Measurements from ENCODE around the gene CDR2L.

DNA sequence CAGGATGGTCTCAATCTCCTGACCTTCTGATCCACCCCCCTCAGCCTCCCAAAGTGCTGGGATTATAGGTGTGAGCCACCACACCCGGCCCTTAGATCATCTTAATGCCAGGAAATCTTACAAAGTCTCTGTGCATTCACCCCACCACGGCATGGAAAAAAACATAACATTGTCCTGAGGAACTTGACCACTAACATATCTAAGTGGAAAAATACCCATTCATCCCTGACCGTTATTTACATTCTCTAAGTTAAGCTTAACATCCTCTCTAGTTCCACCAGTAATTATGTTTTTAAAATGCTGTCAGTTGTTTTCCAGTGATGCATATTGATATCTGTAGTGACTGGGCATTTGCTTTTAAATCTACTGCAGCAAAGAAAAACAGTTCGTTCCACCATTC, 11.5 kb upstream of the CDR2L start:
- TF ChIP-seq CTCF (IDR thresholded peaks at IDR 0.05; ENCODE audit: low read depth, low read length, poor library complexity, severe bottlenecking): no peak
- TF ChIP-seq EZH2phosphoT487 (IDR thresholded peaks at IDR 0.05; ENCODE audit: borderline replicate concordance, low read length): no peak

Data from DOHH2 (cell line).